HG03103 (cell line): ENCODE results near the gene SELE.

ENCODE experiments used
- ATAC-seq: cut with Tn5 transposase; IDR thresholded peaks from one replicate; pipeline ENCODE4 v1.9.1; 2021; ENCODE audit warnings: low read depth; ENCODE audit not compliant: unreplicated experiment

The SELE gene

GRCh38 chr1:169733924-169734323 lies at the start of gene SELE:
TSS of gene SELE (minus strand) at chr1:169734079. CDS start at chr1:169733612, 467 bp downstream.
- ATAC-seq, result no peak

- ATAC-seq, result no peak
These were observed 48.7 kb upstream of the SELE start for GRCh38 chr1:169782596-169782995.

GRCh38 chr1:169779970-169780369 lies 46.1 kb upstream of the SELE start:
- no peak for ATAC-seq

GRCh38 chr1:169779150-169779549 lies 45.3 kb upstream of the SELE start:
- no peak for ATAC-seq

GRCh38 chr1:169776440-169776839 lies 42.6 kb upstream of the SELE start:
- ATAC-seq, result no peak

- no peak for ATAC-seq
These were observed 34.3 kb upstream of the SELE start for GRCh38 chr1:169768161-169768560.

GRCh38 chr1:169765580-169766331 lies 31.9 kb upstream of the SELE start:
- ATAC-seq, result no peak

- no peak for ATAC-seq
These were observed 31.0 kb upstream of the SELE start for GRCh38 chr1:169764919-169765318.

GRCh38 chr1:169762699-169763098 lies 28.8 kb upstream of the SELE start:
- no peak for ATAC-seq

- ATAC-seq, result no peak
These were observed 25.2 kb upstream of the SELE start for GRCh38 chr1:169759038-169759437.

- ATAC-seq, result no peak
These were observed 19.7 kb upstream of the SELE start for GRCh38 chr1:169753549-169753948.

- no peak for ATAC-seq
These were observed 16.2 kb upstream of the SELE start for GRCh38 chr1:169750041-169750440.

- ATAC-seq, result no peak
These were observed 12.7 kb upstream of the SELE start for GRCh38 chr1:169746550-169746949.

- ATAC-seq, result no peak
These were observed 11.4 kb upstream of the SELE start for GRCh38 chr1:169745015-169745861.

- no peak for ATAC-seq
These were observed 8.0 kb upstream of the SELE start for GRCh38 chr1:169741666-169742394.

GRCh38 chr1:169739980-169740379 lies 6.1 kb upstream of the SELE start:
- no peak for ATAC-seq

- no peak for ATAC-seq
These were observed 2.4 kb downstream of the SELE start for GRCh38 chr1:169731446-169731845.

GRCh38 chr1:169729991-169730390 lies 3.9 kb downstream of the SELE start:
- no peak for ATAC-seq

GRCh38 chr1:169727307-169727706 lies 6.6 kb downstream of the SELE start:
- ATAC-seq, result no peak

GRCh38 chr1:169726851-169727250 lies 7.0 kb downstream of the SELE start:
- ATAC-seq, result no peak

GRCh38 chr1:169725930-169726329 lies 7.9 kb downstream of the SELE start:
- ATAC-seq, result no peak
